Cardiac muscle cell (in vitro differentiated cells and primary cell): ENCODE results near the gene RABGGTA. TPM values are rescaled to one million over a fixed set of nuclear protein-coding genes. Genes with fewer than 3 reads are reported as not detected.

ENCODE experiments used
- DNase-seq, 2 donors: peaks; one replicate each; pipeline versions ENCODE4 v3.0.0 to v3.0.0-alpha.2; 2010 to 2017; ENCODE audit warnings: low read depth in 1 of 2, low spot score in 1 of 2
- H3K27ac ChIP-seq: fragments of 200-600 bp; sonication (generic); 2 replicates; pipeline ENCODE4 v1.5.1; 2016
- H3K27me3 ChIP-seq: fragments of 200-600 bp; sonication (generic); 2 replicates; pipeline ENCODE4 v1.6.0; 2016; ENCODE audit warnings: control low read depth
- H3K36me3 ChIP-seq: fragments of 200-600 bp; sonication (generic); 2 replicates; pipeline ENCODE4 v1.5.1; 2016; ENCODE audit warnings: control low read depth
- H3K4me1 ChIP-seq: fragments of 200-600 bp; sonication (generic); 2 replicates; pipeline ENCODE4 v1.8.1; 2017; ENCODE audit warnings: low read depth, mild to moderate bottlenecking, mixed run types
- H3K4me3 ChIP-seq: fragments of 200-600 bp; sonication (generic); 2 replicates; pipeline ENCODE4 v1.5.1; 2016; ENCODE audit warnings: mild to moderate bottlenecking
- H3K9me3 ChIP-seq: fragments of 200-600 bp; sonication (generic); 2 replicates; pipeline ENCODE4 v1.5.1; 2017; ENCODE audit warnings: low read depth, mild to moderate bottlenecking, control low read depth
- CTCF ChIP-seq: IDR thresholded peaks from 2 replicates; pipeline ENCODE4 v1.5.1; 2012; ENCODE audit warnings: low read depth, mild to moderate bottlenecking, low read length
- polyA plus RNA-seq: library from polyadenylated mRNA; unstranded; fragments of >200 nt; fragmentation: Nextera tagmentation; extraction: Ambion mirVana; gene quantifications from 2 replicates; pipeline ENCODE4 v1.2.1, GENCODE V29; 2016
- total RNA-seq: library from RNA; depleted of rRNA; stranded (reverse); fragments of >200 nt; gene quantifications from 2 replicates; pipeline ENCODE4 v1.2.3, GENCODE V29; 2016

Gene RABGGTA
- total and polyA plus RNA-seq, 2 experiments from 2014 or later: 39.6 to 43.7 TPM

DNA sequence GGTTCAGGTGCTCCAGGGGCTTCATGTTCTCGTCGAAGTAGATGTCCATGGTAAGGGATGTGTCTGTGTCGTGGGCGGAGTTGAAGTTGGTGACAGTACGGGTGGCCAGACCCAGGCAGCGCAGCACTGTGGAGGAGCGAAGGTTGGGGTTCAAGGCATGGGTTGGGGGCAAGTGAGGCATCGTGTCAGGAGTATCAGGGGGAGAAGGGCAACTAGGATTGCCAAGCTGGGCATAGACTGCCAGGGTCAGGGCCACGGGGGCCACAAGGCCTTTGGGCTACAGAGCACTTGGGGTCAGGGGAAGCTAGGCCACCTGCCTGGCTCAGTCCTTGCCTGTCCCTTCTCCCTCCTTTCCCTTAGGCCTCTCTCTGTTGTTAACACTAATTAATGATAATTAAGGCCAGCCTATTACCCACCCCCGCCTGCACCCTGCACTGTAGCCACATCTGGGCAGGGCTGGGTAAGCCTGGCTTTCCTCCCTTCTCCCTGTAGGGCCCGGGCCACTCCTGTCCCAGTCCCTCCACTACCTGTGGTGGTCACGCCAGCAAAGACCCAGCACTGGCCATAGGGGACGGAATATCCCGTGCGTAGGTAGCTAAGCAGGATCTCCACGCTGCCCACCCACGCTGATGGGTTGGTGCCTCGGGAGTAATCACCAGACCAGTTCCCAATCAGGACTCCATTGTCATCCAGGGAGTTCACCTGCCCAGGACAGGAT, 12.7 kb downstream of the RABGGTA start:
- no peak for DNase-seq
- no peak for TF ChIP-seq CTCF
- Histone ChIP-seq H3K27me3 (no peaks in the 10 kb centered on the region), H3K27ac (no peak overlapping the region), H3K36me3 (no peaks in the 10 kb centered on the region), H3K9me3 (no peaks in the 10 kb centered on the region), H3K4me3 (no peak overlapping the region), H3K4me1 (peaks cover 18% of the 10 kb centered on the region)

- no peaks in the 10 kb centered on the region for H3K36me3 ChIP-seq
- no peak for TF ChIP-seq CTCF
- no peaks in the 10 kb centered on the region for H3K9me3 ChIP-seq
- H3K4me3 ChIP-seq: no peak overlapping the region
- H3K27ac ChIP-seq: no peak overlapping the region
- no peaks in the 10 kb centered on the region for H3K27me3 ChIP-seq
- no peak for DNase-seq
- peaks cover 18% of the 10 kb centered on the region for H3K4me1 ChIP-seq
These were observed 13.3 kb downstream of the RABGGTA start for GRCh38 chr14:24258119-24258518.

DNA sequence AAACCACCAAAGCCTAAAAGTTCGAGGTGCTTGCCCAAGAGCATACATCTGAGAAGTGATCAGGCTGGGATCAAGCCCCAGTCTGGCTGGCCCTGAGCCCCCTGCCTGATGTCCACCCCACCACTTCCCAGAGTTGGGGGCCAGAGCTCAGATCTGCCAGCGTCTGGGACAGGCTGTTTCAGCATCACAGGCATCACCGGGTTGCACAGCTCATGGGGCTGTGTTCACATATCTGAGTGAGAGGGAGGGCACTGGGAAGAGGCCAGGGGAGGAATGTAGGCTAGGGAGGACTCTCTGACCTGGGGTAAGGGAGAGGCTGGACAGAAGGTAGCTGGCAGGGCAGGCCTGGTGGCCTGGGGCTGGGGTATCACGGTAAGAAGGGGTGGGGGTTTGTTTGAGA, 14.4 kb downstream of the RABGGTA start:
- Histone ChIP-seq H3K4me1 (peaks cover 18% of the 10 kb centered on the region), H3K27me3 (no peaks in the 10 kb centered on the region), H3K27ac (peak overlapping the region; percentile 74), H3K36me3 (no peaks in the 10 kb centered on the region), H3K9me3 (no peaks in the 10 kb centered on the region), H3K4me3 (no peak overlapping the region)
- TF ChIP-seq CTCF: no peak
- DNase-seq: no peak

GRCh38 chr14:24255931-24256711, 15.3 kb downstream of the RABGGTA start:
- H3K36me3 ChIP-seq: no peaks in the 10 kb centered on the region
- peaks cover 18% of the 10 kb centered on the region for H3K4me1 ChIP-seq
- no peak overlapping the region for H3K27ac ChIP-seq
- no peak for DNase-seq
- no peak overlapping the region for H3K4me3 ChIP-seq
- no peaks in the 10 kb centered on the region for H3K9me3 ChIP-seq
- no peak for TF ChIP-seq CTCF
- no peaks in the 10 kb centered on the region for H3K27me3 ChIP-seq

- no peak for DNase-seq
- no peak for TF ChIP-seq CTCF
- H3K9me3 ChIP-seq: no peaks in the 10 kb centered on the region
- H3K36me3 ChIP-seq: no peaks in the 10 kb centered on the region
- H3K27ac ChIP-seq: no peak overlapping the region
- H3K4me3 ChIP-seq: no peak overlapping the region
- H3K4me1 ChIP-seq: peaks cover 18% of the 10 kb centered on the region
- no peaks in the 10 kb centered on the region for H3K27me3 ChIP-seq
These were observed 16.0 kb downstream of the RABGGTA start for GRCh38 chr14:24255438-24255837.
